PC-3 (cell line): ENCODE results near the gene FBXO38.

Experiments
- CTCF ChIP-seq: fragments of 300-600 bp; sonication (generic); conservative IDR thresholded peaks from 2 replicates; pipeline ENCODE4 v1.5.1; 2017; ENCODE audit warnings: antibody characterized with exemption, low read depth, mild to moderate bottlenecking, low read length
- EZH2 ChIP-seq: fragments of 300-600 bp; sonication (generic); IDR thresholded peaks from one replicate; pipeline ENCODE4 v1.6.1; 2017; ENCODE audit warnings: antibody characterized with exemption, mild to moderate bottlenecking, low read length; ENCODE audit not compliant: unreplicated experiment

GRCh38 chr5:148385094-148385493, 1.3 kb downstream of the FBXO38 start:
- no peak for TF ChIP-seq CTCF
- TF ChIP-seq EZH2 = no peak
